ENCODE results near the gene BLOC1S5. TPM values are rescaled to one million over a fixed set of nuclear protein-coding genes. Genes with fewer than 3 reads are reported as not detected.

BLOC1S5 gene
- total and polyA plus RNA-seq, 2 donors (not counting 3 experiments of a cell fraction or from before 2014, with no cell fraction given): 3.9 to 19.1 TPM

- no peak for TF ChIP-seq CTCF (IDR thresholded peaks at IDR 0.05; ENCODE audit: extremely low read depth in 1 of 2, insufficient read depth in 1 of 2, low read depth in 1 of 2, low read length in 2 of 2)
- no peak for TF ChIP-seq EZH2 (IDR thresholded peaks at IDR 0.05; ENCODE audit: borderline replicate concordance, low read depth, low read length, severe bottlenecking)
- no peak for TF ChIP-seq POLR2A (IDR thresholded peaks at IDR 0.05; ENCODE audit: low read depth, low read length)
- TF ChIP-seq GATA2 (IDR thresholded peaks at IDR 0.05; ENCODE audit: insufficient read depth, insufficient read length, low read depth, low read length): no peak
- TF ChIP-seq FOS (IDR thresholded peaks at IDR 0.05; ENCODE audit: borderline replicate concordance, insufficient read depth, low read length): no peak
- no peak for TF ChIP-seq JUN (IDR thresholded peaks at IDR 0.05; ENCODE audit: borderline replicate concordance, insufficient read depth, insufficient read length, low read depth)
- dilution Hi-C loops (cut with MboI; ENCODE audit: extremely low pct_ligation_motif_present, low sequenced_read_pairs) (loop anchor here (25.0 kb wide), 1 partner anchor 130 kb away; no protein-coding TSS in a partner anchor), intact Hi-C loops (cut with micrococcal nuclease) (no loop called here)
- no peaks in the 10 kb centered on the region for H3K27me3 ChIP-seq (ENCODE audit: control insufficient read depth in 2 of 2, insufficient read depth in 2 of 2, low read length in 2 of 2)
- no peak overlapping the region for H2AFZ ChIP-seq (ENCODE audit: low read depth, low read length)
- peaks cover 0 to 2% of the 10 kb centered on the region in 2 experiments for H3K36me3 ChIP-seq (ENCODE audit: control insufficient read depth in 2 of 2, extremely low read depth in 1 of 2, insufficient read depth in 2 of 2, low read length in 2 of 2)
- no peaks in the 10 kb centered on the region for H3K79me2 ChIP-seq (ENCODE audit: control insufficient read depth, insufficient read depth, low read length)
- no peak overlapping the region for H3K4me3 ChIP-seq (replicated peaks in 1 of 3; ENCODE audit: insufficient read depth in 1 of 3, low read depth in 1 of 3, low read length in 3 of 3)
- ChIA-PET POLR2A (no interaction called here), CTCF (interaction anchor here (1.2 to 1.4 kb wide), 3 partner anchors 11 to 42 kb away, joined by 4 to 5 read pairs (median 4); no protein-coding TSS in a partner anchor)
- no peaks in the 10 kb centered on the region for H3K4me1 ChIP-seq (ENCODE audit: control insufficient read depth, extremely low read depth, insufficient read depth, low read length)
- no peak for FAIRE-seq
- H3K9me3 ChIP-seq (replicated peaks; ENCODE audit: control insufficient read depth, insufficient read depth, low read length): no peaks in the 10 kb centered on the region
- no TSS peak for BruUV-seq (replicated peaks)
- H3K9me1 ChIP-seq (replicated peaks; ENCODE audit: control insufficient read depth, extremely low read depth, insufficient read depth, low read length): peaks cover 2% of the 10 kb centered on the region
- H3K9ac ChIP-seq (replicated peaks; ENCODE audit: extremely low read depth, insufficient read depth, low read length): no peak overlapping the region
- DNase-seq (ENCODE audit: low read depth, low spot score): no peak
- no peak overlapping the region for H3K4me2 ChIP-seq (ENCODE audit: insufficient read depth, low read length)
- H3K27ac ChIP-seq (ENCODE audit: insufficient read depth, low read depth, low read length): no peak overlapping the region
- H4K20me1 ChIP-seq (replicated peaks; ENCODE audit: control insufficient read depth, extremely low read depth, insufficient read depth, low read length): no peaks in the 10 kb centered on the region
Observed at GRCh38 chr6:8017705-8018104, 46.5 kb downstream of the BLOC1S5 start.

All from endothelial cell of umbilical vein (primary cell).